Transverse colon (tissue), 4 donors: ENCODE data around the gene MRPS6. TPM values are rescaled to one million over a fixed set of nuclear protein-coding genes. Genes with fewer than 3 reads are reported as not detected.
A peak's percentile ranks its signal among the peaks of the same experiment; 100 is the strongest.

Source experiments
- DNase-seq: peaks from one replicate; pipeline ENCODE4 v3.0.0-alpha.2; 2019
- H3K27ac ChIP-seq, 4 donors: fragments of 200-600 bp; sonication (generic); 2 replicates each; pipeline ENCODE4 v1.5.1; 2016 to 2018; ENCODE audit warnings: inconsistent platforms in 4 of 4
- H3K27me3 ChIP-seq: fragments of 200-600 bp; sonication (generic); 2 replicates; pipeline ENCODE4 v1.5.1; 2017; ENCODE audit warnings: inconsistent platforms
- H3K36me3 ChIP-seq, 4 donors: fragments of 200-600 bp; sonication (generic); 2 replicates each; pipeline ENCODE4 v1.5.1; 2017 to 2019; ENCODE audit warnings: inconsistent platforms in 4 of 4
- H3K4me1 ChIP-seq, 4 donors: fragments of 200-600 bp; sonication (generic); 2 replicates each; pipeline ENCODE4 v1.5.1; 2017 to 2020; ENCODE audit warnings: inconsistent platforms in 4 of 4
- H3K4me3 ChIP-seq, 4 donors: fragments of 200-600 bp; sonication (generic); 1 replicate in 1 of 4; 2 replicates in 3 of 4; pipeline versions ENCODE4 v1.5.1 to v1.6.1; 2017 to 2019; ENCODE audit warnings: inconsistent platforms in 4 of 4
- H3K9me3 ChIP-seq, 2 donors: fragments of 200-600 bp; sonication (generic); 2 replicates each; pipeline ENCODE4 v1.5.1; 2017 to 2019; ENCODE audit warnings: inconsistent platforms in 2 of 2
- EP300 ChIP-seq: sonication (generic); formaldehyde crosslinking; IDR thresholded peaks from one replicate; pipeline ENCODE4 v1.6.1; 2017; ENCODE audit warnings: antibody characterized with exemption, low read depth
- POLR2A ChIP-seq: fragments of 450-650 bp; IDR thresholded peaks from one replicate; pipeline ENCODE4 v1.6.1; 2016; ENCODE audit warnings: antibody characterized with exemption, mild to moderate bottlenecking, moderate library complexity
- POLR2AphosphoS5 ChIP-seq, 3 donors: sonication (generic); formaldehyde crosslinking; IDR thresholded peaks; one replicate each; pipeline ENCODE4 v1.6.1; 2016; ENCODE audit warnings: antibody characterized with exemption in 3 of 3
- WGBS, 2 donors: methylation state at CpG; one replicate each; pipeline ENCODE4 v1.1.5; 2018; ENCODE audit warnings: low coverage in 1 of 2; 5-methylcytosine and 5-hydroxymethylcytosine counted together
- in situ Hi-C, 4 donors: fragments of 200-750 bp; cut with MboI; loops; one replicate each; pipeline versions ENCODE4 v1.15.0 to v1.15.1; 2017; ENCODE audit warnings: low sequenced_read_pairs in 3 of 4, low pct_ligation_motif_present in 1 of 4, low pct_unique_long_range_greater_than_20kb in 1 of 4
- intact Hi-C: fragments of 100-400 bp; cut with DNase I; formaldehyde crosslinking; loops from one replicate; pipeline ENCODE4 v1.15.1; 2023; ENCODE audit warnings: low total_unique reads
- total RNA-seq, 4 donors: library from RNA; depleted of rRNA; stranded (reverse); fragments of >200 nt; gene quantifications; one replicate each; pipeline ENCODE4 v1.1.0, GENCODE V29; 2016
- TF ChIP-seq, protein P1 (sequence below), 5 experiments: fragments of 200-600 bp in 3 of 5; fragments of 450-650 bp in 2 of 5; sonication (generic) in 3 of 5; IDR thresholded peaks; 1 replicate in 2 of 5; 2 replicates in 3 of 5; pipeline ENCODE4 v1.5.1; 2016 to 2017; ENCODE audit warnings: antibody characterized with exemption in 5 of 5, inconsistent platforms in 3 of 5, mild to moderate bottlenecking in 2 of 5, moderate library complexity in 1 of 5

The MRPS6 gene
- total RNA-seq, 4 donors from 2014 or later = 27.9 to 59.1 (median 35.6) TPM

DNA sequence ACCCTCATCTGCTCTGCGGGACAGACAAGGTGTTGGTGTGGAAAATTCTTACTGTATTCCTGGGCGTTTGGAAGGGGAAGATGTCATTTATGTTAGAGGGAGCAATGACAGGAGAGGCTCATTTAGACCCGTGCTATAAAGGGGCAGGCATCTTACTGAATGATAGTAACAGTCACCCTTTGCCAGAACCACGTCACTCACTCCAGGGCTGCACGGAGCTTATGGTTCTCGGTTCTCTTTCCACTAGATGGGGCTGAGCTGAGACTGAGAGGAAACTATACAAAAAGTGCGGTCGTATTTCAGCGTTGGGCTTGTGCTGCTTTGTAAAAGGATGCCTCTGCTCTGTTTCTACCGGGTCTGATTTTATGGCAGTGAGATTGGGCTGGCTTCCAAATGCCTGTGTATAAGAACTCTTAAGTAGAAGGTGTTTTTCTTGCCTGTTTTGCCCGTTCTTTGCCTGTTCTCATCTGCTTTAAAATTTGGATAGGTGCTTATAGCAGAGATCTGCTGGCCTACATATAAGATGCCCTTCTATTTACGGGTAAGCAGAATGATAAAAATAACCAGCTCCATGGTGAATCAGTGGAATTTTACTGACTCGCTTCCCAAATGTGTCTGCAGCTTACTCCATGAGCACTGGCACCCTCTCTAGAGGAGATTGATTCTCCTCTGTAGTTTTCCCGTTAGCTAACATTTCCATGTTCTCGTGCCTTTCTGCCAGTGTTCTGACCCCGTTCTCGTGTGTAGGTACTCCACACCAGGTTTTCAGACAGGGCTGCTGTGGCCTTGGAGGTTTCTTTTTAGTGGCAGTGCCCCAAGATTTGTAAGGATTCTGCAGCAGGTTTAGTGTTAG is 55.9 kb downstream of the MRPS6 start:
- in situ Hi-C loops = no loop called here
- Histone ChIP-seq H3K9me3 (no peaks in the 10 kb centered on the region), H3K36me3 (peaks cover 0 to 8% (median 0%) of the 10 kb centered on the region in 4 donors), H3K4me1 (peaks cover 26 to 66% (median 36%) of the 10 kb centered on the region in 4 donors), H3K4me3 (no peak overlapping the region), H3K27me3 (no peaks in the 10 kb centered on the region), H3K27ac (peak overlapping the region; percentile 63 to 87 (median 78))
- DNase-seq = peak; percentile 42
- intact Hi-C loops = loop anchor here (5.0 kb wide), 1 partner anchor 57 kb away; the partner anchor contains the start of genes MRPS6 and SLC5A3
- WGBS, 2 donors = 9 to 27% methylated on average over 3 to 17 of the region's 17 CpGs
- TF ChIP-seq EP300 (no peak), POLR2AphosphoS5 (IDR thresholded peaks at IDR 0.05) (peak in 1 of 3 donors; percentile 7), POLR2A (no peak)
- TF ChIP-seq, protein P1, sequence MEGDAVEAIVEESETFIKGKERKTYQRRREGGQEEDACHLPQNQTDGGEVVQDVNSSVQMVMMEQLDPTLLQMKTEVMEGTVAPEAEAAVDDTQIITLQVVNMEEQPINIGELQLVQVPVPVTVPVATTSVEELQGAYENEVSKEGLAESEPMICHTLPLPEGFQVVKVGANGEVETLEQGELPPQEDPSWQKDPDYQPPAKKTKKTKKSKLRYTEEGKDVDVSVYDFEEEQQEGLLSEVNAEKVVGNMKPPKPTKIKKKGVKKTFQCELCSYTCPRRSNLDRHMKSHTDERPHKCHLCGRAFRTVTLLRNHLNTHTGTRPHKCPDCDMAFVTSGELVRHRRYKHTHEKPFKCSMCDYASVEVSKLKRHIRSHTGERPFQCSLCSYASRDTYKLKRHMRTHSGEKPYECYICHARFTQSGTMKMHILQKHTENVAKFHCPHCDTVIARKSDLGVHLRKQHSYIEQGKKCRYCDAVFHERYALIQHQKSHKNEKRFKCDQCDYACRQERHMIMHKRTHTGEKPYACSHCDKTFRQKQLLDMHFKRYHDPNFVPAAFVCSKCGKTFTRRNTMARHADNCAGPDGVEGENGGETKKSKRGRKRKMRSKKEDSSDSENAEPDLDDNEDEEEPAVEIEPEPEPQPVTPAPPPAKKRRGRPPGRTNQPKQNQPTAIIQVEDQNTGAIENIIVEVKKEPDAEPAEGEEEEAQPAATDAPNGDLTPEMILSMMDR (IDR thresholded peaks at IDR 0.05) = peak in 3 of 5 experiments; percentile 22 to 28 (median 24)

DNA sequence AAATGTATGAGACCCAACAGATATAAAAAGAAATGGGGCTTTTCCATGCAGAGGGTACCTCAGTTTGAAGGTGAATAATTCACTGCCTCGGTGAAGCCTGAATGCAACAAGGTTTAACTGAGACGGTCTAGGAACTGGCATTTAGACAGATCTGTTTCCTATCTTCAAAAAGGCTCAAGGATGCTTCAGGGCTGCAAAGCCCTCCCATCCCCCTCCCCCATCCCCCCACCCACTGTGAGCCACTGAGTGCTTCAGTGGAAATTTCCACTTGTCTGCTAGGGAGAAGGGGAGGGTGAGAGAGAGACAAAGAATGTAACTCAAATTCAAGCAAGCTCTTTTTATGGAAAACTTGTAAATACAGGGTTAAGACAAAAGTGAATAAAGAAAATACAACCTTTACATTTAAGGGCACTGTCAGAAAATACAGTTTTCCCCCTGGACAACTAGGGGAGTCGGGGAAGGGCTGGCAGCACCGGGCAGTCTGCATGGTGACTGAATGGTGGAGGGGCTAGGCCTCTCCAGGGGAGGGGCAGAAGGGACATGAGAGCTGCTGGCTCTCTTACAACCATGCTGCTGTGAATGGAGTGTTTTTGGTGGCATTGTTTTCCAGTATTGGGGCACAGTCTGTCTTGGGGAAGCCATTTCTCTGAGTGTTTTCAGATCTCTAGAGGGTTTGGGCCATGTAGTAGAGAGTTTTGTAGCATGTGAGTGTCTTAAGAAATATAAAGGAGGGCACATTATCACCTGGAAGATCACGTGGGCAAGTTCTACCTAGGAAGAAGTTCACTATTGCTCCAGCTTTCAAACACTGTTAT is 56.7 kb downstream of the MRPS6 start:
- H3K4me3 ChIP-seq = no peak overlapping the region
- in situ Hi-C loops (no loop called here), intact Hi-C loops (loop anchor here (5.0 kb wide), 2 partner anchors 58 to 72 kb away; partner anchors contain the start of genes MRPS6 and SLC5A3)
- H3K27ac ChIP-seq = peak overlapping the region; percentile 63 to 87 (median 78)
- H3K4me1 ChIP-seq = peaks cover 26 to 66% (median 36%) of the 10 kb centered on the region in 4 donors
- 59 to 70% methylated on average over 2 to 5 of the region's 5 CpGs for WGBS, 2 donors
- no peaks in the 10 kb centered on the region for H3K27me3 ChIP-seq
- H3K36me3 ChIP-seq = peaks cover 0 to 6% (median 0%) of the 10 kb centered on the region in 4 donors
- no peak for DNase-seq
- TF ChIP-seq, protein P1 (IDR thresholded peaks at IDR 0.05) = no peak
- TF ChIP-seq POLR2A (no peak), EP300 (no peak), POLR2AphosphoS5 (IDR thresholded peaks at IDR 0.05) (no peak)
- no peaks in the 10 kb centered on the region for H3K9me3 ChIP-seq

DNA sequence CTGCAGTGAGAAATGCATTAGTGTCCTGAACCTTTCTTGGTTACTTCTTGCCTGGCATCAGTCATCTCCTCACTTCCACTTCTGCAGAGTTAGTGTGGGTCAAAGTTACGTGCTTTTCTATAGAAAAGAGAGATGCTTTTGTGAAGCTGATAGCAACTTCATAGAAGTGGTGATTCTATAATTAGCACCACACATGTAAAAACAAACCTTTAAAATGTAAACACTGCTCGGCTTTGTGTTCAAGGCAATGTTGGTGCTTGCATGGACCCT is 57.3 kb downstream of the MRPS6 start:
- no peak overlapping the region for H3K4me3 ChIP-seq
- peaks cover 0 to under 1% (median 0%) of the 10 kb centered on the region in 4 donors for H3K36me3 ChIP-seq
- in situ Hi-C loops (no loop called here), intact Hi-C loops (loop anchor here (5.0 kb wide), 1 partner anchor 72 kb away; no protein-coding TSS in a partner anchor)
- H3K9me3 ChIP-seq = no peaks in the 10 kb centered on the region
- no peaks in the 10 kb centered on the region for H3K27me3 ChIP-seq
- peaks cover 26 to 66% (median 36%) of the 10 kb centered on the region in 4 donors for H3K4me1 ChIP-seq
- WGBS, 2 donors = 71 to 80% methylated on average over 2 of the region's 2 CpGs
- no peak for TF ChIP-seq POLR2A
- peak overlapping the region; percentile 63 to 87 (median 78) for H3K27ac ChIP-seq
- DNase-seq = no peak

DNA sequence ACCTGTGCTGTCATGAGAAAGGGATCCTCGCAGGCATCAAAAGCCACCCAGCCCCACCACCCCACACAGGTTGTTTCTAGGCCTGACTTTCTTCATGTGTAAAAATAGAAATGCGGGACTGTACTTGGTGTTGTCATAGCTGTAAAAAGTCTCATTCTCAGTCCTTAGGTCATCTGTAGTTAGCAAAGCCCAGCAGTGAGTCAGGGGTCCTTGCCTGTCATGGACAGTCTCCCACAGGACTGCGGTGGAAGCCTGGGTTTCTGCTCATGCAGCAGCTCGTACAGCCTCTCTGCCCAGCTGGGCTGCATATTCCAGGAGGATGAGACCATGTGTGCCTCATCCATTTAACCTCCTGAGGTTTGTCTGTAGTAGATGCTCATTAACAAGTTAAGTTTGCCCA is 58.2 kb downstream of the MRPS6 start:
- H3K27ac ChIP-seq = peak overlapping the region; percentile 63 to 87 (median 78)

More for the DNA sequence above, 58.2 kb downstream of the MRPS6 start:
- no peak for DNase-seq
- Histone ChIP-seq H3K36me3 (no peaks in the 10 kb centered on the region), H3K4me3 (no peak overlapping the region), H3K27me3 (no peaks in the 10 kb centered on the region), H3K9me3 (no peaks in the 10 kb centered on the region), H3K4me1 (peaks cover 23 to 59% (median 36%) of the 10 kb centered on the region in 4 donors)
- WGBS, 2 donors = 90 to 100% methylated on average over 1 to 4 of the region's 4 CpGs
- no peak for TF ChIP-seq POLR2A
- no peak for TF ChIP-seq POLR2AphosphoS5 (IDR thresholded peaks at IDR 0.05)
- TF ChIP-seq, protein P1 (IDR thresholded peaks at IDR 0.05) = no peak
- TF ChIP-seq EP300 = no peak
- intact Hi-C loops (loop anchor here (5.0 kb wide), 1 partner anchor 71 kb away; no protein-coding TSS in a partner anchor), in situ Hi-C loops (no loop called here)
